ENCODE results near the gene IRF3.
A peak's percentile ranks its signal among the peaks of the same experiment; 100 is the strongest.

IRF3 gene

DNA sequence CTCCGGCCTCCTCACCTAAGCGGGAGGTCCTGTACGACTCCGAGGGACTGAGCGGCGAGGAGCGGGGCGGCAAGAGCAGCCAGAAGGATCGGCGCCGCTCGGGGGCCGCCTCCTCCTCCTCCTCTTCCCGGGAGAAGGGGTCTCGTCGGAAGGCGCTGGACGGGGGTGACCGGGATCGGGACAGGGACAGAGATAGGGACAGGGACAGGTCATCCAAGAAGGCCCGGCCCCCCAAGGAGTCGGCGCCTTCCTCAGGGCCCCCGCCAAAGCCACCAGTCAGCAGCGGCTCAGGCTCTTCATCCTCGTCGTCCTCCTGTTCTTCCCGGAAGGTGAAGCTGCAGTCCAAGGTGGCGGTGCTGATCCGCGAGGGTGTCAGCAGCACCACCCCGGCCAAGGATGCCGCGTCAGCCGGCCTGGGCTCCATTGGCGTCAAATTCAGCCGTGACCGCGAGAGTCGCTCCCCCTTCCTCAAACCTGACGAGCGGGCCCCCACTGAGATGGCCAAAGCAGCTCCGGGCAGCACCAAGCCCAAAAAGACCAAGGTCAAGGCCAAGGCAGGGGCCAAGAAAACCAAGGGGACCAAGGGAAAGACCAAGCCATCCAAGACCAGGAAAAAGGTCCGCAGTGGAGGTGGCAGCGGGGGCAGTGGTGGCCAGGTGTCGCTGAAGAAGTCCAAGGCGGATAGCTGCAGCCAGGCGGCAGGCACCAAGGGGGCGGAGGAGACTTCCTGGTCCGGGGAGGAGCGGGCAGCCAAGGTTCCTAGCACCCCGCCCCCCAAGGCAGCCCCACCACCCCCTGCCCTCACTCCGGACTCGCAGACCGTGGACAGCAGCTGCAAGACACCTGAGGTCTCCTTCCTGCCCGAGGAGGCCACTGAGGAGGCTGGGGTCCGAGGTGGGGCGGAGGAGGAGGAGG, 12.8 kb downstream of the IRF3 start:
- TF ChIP-seq, protein P1, sequence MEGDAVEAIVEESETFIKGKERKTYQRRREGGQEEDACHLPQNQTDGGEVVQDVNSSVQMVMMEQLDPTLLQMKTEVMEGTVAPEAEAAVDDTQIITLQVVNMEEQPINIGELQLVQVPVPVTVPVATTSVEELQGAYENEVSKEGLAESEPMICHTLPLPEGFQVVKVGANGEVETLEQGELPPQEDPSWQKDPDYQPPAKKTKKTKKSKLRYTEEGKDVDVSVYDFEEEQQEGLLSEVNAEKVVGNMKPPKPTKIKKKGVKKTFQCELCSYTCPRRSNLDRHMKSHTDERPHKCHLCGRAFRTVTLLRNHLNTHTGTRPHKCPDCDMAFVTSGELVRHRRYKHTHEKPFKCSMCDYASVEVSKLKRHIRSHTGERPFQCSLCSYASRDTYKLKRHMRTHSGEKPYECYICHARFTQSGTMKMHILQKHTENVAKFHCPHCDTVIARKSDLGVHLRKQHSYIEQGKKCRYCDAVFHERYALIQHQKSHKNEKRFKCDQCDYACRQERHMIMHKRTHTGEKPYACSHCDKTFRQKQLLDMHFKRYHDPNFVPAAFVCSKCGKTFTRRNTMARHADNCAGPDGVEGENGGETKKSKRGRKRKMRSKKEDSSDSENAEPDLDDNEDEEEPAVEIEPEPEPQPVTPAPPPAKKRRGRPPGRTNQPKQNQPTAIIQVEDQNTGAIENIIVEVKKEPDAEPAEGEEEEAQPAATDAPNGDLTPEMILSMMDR (conservative IDR thresholded peaks at IDR 0.05; ENCODE audit: low read depth) = no peak
- ChIA-PET POLR2A (ENCODE audit: low non-redundant PET) (no interaction called here), CTCF (no interaction called here)
- peak overlapping the region; percentile 38 for H3K27ac ChIP-seq
- no peak for DNase-seq (ENCODE audit: low spot score)

DNA sequence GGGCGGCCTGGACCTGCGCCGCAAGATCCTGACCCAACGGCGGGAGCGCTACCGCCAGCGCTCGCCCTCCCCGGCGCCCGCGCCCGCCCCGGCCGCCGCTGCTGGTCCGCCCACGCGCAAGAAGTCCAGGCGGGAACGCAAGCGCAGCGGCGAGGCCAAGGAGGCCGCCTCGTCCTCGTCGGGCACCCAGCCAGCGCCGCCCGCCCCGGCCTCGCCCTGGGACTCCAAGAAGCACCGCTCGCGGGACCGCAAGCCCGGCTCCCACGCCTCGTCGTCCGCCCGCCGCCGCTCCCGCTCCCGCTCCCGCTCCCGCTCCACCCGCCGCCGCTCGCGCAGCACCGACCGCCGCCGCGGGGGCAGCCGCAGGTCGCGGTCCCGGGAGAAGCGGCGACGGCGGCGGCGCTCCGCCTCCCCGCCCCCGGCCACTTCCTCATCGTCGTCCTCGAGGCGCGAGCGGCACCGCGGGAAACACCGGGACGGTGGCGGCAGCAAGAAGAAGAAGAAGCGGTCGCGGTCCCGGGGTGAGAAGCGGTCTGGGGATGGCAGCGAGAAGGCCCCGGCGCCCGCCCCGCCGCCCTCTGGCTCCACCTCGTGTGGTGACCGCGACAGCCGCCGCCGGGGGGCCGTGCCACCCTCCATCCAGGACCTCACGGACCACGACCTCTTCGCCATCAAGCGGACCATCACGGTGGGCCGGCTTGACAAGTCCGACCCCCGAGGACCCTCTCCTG, 13.7 kb downstream of the IRF3 start:
- no peak overlapping the region for H3K27ac ChIP-seq
- POLR2A ChIA-PET (ENCODE audit: low non-redundant PET) = no interaction called here
- CTCF ChIA-PET = no interaction called here
- DNase-seq (ENCODE audit: low spot score) = no peak
- TF ChIP-seq, protein P1 (conservative IDR thresholded peaks at IDR 0.05; ENCODE audit: low read depth) = no peak

DNA sequence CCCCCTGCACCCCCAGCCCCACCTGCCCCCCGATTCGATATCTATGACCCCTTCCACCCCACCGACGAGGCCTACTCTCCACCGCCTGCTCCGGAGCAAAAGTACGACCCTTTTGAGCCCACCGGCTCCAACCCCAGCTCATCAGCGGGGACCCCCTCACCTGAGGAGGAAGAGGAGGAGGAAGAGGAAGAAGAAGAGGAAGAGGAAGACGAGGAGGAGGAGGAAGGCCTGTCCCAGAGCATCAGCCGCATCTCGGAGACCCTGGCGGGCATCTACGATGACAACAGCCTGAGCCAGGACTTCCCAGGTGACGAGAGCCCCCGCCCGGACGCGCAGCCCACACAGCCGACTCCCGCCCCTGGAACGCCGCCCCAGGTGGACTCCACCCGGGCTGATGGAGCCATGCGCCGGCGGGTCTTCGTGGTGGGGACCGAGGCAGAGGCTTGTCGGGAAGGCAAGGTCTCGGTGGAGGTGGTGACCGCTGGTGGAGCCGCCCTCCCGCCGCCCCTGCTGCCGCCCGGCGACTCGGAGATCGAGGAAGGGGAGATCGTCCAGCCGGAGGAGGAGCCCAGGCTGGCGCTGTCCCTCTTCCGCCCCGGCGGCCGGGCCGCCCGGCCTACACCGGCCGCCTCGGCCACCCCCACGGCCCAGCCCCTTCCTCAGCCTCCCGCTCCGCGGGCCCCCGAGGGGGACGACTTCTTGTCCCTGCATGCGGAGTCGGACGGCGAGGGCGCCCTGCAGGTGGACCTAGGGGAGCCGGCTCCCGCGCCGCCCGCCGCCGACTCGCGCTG, 14.4 kb downstream of the IRF3 start:
- no peak overlapping the region for H3K27ac ChIP-seq
- TF ChIP-seq, protein P1 (conservative IDR thresholded peaks at IDR 0.05; ENCODE audit: low read depth) = no peak
- POLR2A ChIA-PET (ENCODE audit: low non-redundant PET) = no interaction called here
- no peak for DNase-seq (ENCODE audit: low spot score)
- CTCF ChIA-PET = no interaction called here

DNA sequence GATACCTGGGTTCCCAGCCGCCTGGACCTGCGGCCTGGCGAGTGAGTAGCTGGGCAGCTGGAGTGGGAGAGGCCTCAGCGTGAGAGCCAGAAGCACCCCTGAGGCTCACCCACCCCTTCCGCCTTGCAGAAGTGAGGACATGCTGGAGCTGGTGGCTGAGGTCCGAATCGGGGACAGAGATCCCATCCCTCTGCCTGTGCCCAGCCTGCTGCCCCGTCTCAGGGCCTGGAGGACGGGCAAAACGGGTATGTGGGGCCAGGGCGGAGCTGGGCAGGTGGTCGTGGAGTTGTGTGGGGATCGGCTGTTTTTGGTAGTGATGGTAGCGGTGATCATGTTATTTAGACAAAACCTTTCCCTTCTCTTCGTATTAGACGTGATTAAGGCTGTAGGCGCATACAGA, 19.1 kb downstream of the IRF3 start:
- peak overlapping the region; percentile 31; the same call in 1 of the 2 replicates for H3K27ac ChIP-seq
- TF ChIP-seq, protein P1 (conservative IDR thresholded peaks at IDR 0.05; ENCODE audit: low read depth) = no peak
- ChIA-PET CTCF (interaction anchor here (0.7 kb wide), 1 partner anchor 26 kb away, joined by 4 read pairs; no protein-coding TSS in a partner anchor), POLR2A (ENCODE audit: low non-redundant PET) (no interaction called here)
- DNase-seq (ENCODE audit: low spot score) = no peak

DNA sequence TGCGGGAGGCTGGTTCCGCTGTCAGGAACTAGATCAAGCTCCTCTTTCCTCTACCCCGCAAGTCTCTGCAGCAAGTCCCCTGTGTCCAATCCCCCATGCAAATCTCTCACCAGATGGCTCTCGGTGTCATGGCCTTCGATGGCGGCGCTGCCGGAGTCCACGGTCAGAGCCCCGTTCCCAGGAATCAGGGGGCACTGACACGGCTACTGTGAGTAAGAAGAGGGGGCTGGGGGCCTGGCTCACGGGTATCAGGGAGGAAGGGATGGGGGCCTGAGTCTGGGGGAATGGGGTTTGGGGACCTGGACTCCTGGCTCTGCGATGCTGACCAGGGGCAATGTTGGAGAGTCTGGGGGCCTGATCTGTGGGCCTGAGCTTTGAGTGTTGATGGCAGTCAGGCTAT, 19.7 kb downstream of the IRF3 start:
- POLR2A ChIA-PET (ENCODE audit: low non-redundant PET) = no interaction called here
- no peak for DNase-seq (ENCODE audit: low spot score)
- CTCF ChIA-PET = interaction anchor here (0.5 kb wide), 1 partner anchor 23 kb away, joined by 4 read pairs; no protein-coding TSS in a partner anchor
- H3K27ac ChIP-seq = peak overlapping the region; percentile 31
- TF ChIP-seq, protein P1 (conservative IDR thresholded peaks at IDR 0.05; ENCODE audit: low read depth) = no peak

GRCh38 chr19:49645592-49645991, 20.1 kb downstream of the IRF3 start:
- ChIA-PET CTCF (interaction anchor here (0.5 kb wide), 1 partner anchor 24 kb away, joined by 4 read pairs; no protein-coding TSS in a partner anchor), POLR2A (ENCODE audit: low non-redundant PET) (no interaction called here)
- no peak for DNase-seq (ENCODE audit: low spot score)
- TF ChIP-seq, protein P1 (conservative IDR thresholded peaks at IDR 0.05; ENCODE audit: low read depth) = no peak
- H3K27ac ChIP-seq = peak overlapping the region; percentile 31

Data from RWPE1 (cell line).